Measurements from ENCODE around the gene CNNM4. TPM values are rescaled to one million over a fixed set of nuclear protein-coding genes. Genes with fewer than 3 reads are reported as not detected.

CNNM4 gene
- total and polyA plus RNA-seq, 2 of the 4 experiments (the other 2 are of a cell fraction) = 2.0 to 4.1 TPM

GRCh38 chr2:96807127-96807471, 46.4 kb downstream of the CNNM4 start:
- ChIA-PET POLR2A (ENCODE audit: unreplicated experiment) (no interaction called here), CTCF (interaction anchor here (0.7 kb wide), 1 partner anchor 169 kb away, joined by 3 read pairs; no protein-coding TSS in a partner anchor)
- H2AK9ac ChIP-seq (replicated peaks; ENCODE audit: low read depth, low read length, poor library complexity) = no peak overlapping the region
- WGBS, 2 experiments (ENCODE audit: extremely low coverage in 2 of 2, insufficient read length in 1 of 2) = 96% methylated on average over 4 of the region's 10 CpGs; no CpG with 5 or more reads in 1 of the 2 experiments
- intact Hi-C loops (cut with micrococcal nuclease) (no loop called here), dilution Hi-C loops (cut with HindIII; ENCODE audit: low sequenced_read_pairs, unreplicated experiment) (no loop called here), in situ Hi-C loops (cut with MboI; ENCODE audit: low sequenced_read_pairs) (no loop called here)
- no TSS peak for BruUV-seq (replicated peaks)
- no peaks in the 10 kb centered on the region for H3K79me1 ChIP-seq (ENCODE audit: low read depth in 1 of 2, low read length in 2 of 2)
- no peaks in the 10 kb centered on the region for H4K20me1 ChIP-seq (ENCODE audit: insufficient read depth, low read length)
- H2BK120ac ChIP-seq (ENCODE audit: low read depth, low read length) = no peak overlapping the region
- no peaks in the 10 kb centered on the region for H3K9me3 ChIP-seq (ENCODE audit: control insufficient read depth, insufficient read depth, low read length)
- H3K27ac ChIP-seq (ENCODE audit: insufficient read depth, low read length) = no peak overlapping the region
- DNase-seq = no peak
- H2BK20ac ChIP-seq (ENCODE audit: low read depth, low read length) = no peak overlapping the region
- no peak overlapping the region for H3K4ac ChIP-seq (ENCODE audit: low read depth, low read length)
- peaks cover 4% of the 10 kb centered on the region; the same call in 1 of the 2 replicates for H3K9me1 ChIP-seq (ENCODE audit: insufficient read depth, low read length)
- H2BK5ac ChIP-seq (ENCODE audit: low read depth, low read length, poor library complexity, severe bottlenecking) = no peak overlapping the region
- no peak overlapping the region for H2AK5ac ChIP-seq (ENCODE audit: low read depth, low read length)
- no peak overlapping the region for H3K14ac ChIP-seq (replicated peaks; ENCODE audit: low read depth, low read length)
- TF ChIP-seq RAD21 (IDR thresholded peaks at IDR 0.05; ENCODE audit: low read length) = no peak
- no peak for TF ChIP-seq ELK1 (IDR thresholded peaks at IDR 0.05; ENCODE audit: borderline replicate concordance, low read depth, low read length)
- no peak for TF ChIP-seq RFX5 (IDR thresholded peaks at IDR 0.05; ENCODE audit: low read depth, low read length)
- TF ChIP-seq CEBPB (IDR thresholded peaks at IDR 0.05; ENCODE audit: low read depth, low read length) = no peak
- no peak for TF ChIP-seq BHLHE40 (IDR thresholded peaks at IDR 0.05; ENCODE audit: low read depth, low read length)
- TF ChIP-seq USF2 (IDR thresholded peaks at IDR 0.05; ENCODE audit: low read depth, low read length) = no peak
- no peak for TF ChIP-seq CHD1 (IDR thresholded peaks at IDR 0.05; ENCODE audit: low read depth, low read length)
- TF ChIP-seq SMC3 (IDR thresholded peaks at IDR 0.05; ENCODE audit: low read depth, low read length) = no peak
- no peak for TF ChIP-seq FOS (IDR thresholded peaks at IDR 0.05; ENCODE audit: low read depth, low read length)
- TF ChIP-seq CTCF (conservative IDR thresholded peaks at IDR 0.05; ENCODE audit: low read depth, low read length) = no peak
- TF ChIP-seq MAFK (IDR thresholded peaks at IDR 0.05; ENCODE audit: low read depth, low read length) = no peak
- TF ChIP-seq MXI1 (IDR thresholded peaks at IDR 0.05; ENCODE audit: borderline replicate concordance, low read depth, low read length) = no peak
- no peak for TF ChIP-seq NFE2L2 (IDR thresholded peaks at IDR 0.05; ENCODE audit: low read depth, low read length)
- no peak for TF ChIP-seq MAZ (IDR thresholded peaks at IDR 0.05; ENCODE audit: borderline replicate concordance, low read depth, low read length)
- TF ChIP-seq RCOR1 (IDR thresholded peaks at IDR 0.05; ENCODE audit: insufficient replicate concordance, low read length) = no peak
- no peak for TF ChIP-seq POLR2A (IDR thresholded peaks at IDR 0.05; ENCODE audit: low read depth, low read length)
- no peak overlapping the region for H2AFZ ChIP-seq (replicated peaks; ENCODE audit: low read length, poor library complexity)
- no peaks in the 10 kb centered on the region for H3K27me3 ChIP-seq (ENCODE audit: control insufficient read depth, insufficient read depth, low read length)
- H2BK15ac ChIP-seq (ENCODE audit: low read depth, low read length) = no peak overlapping the region
- H3K18ac ChIP-seq (ENCODE audit: low read depth, low read length) = no peak overlapping the region
- H3K23ac ChIP-seq (ENCODE audit: low read depth, low read length) = no peak overlapping the region
- no peak overlapping the region for H4K5ac ChIP-seq (ENCODE audit: low read depth, low read length)
- no peak overlapping the region for H3K56ac ChIP-seq (ENCODE audit: extremely low read depth, insufficient read depth, low read length)
- no peak overlapping the region for H4K91ac ChIP-seq (ENCODE audit: insufficient read depth, low read depth, low read length)
- peaks cover 4% of the 10 kb centered on the region for H3K4me1 ChIP-seq (ENCODE audit: control insufficient read depth, insufficient read depth, low read length)
- no peak overlapping the region for H3K4me3 ChIP-seq (ENCODE audit: insufficient read depth, low read depth, low read length)
- H3K9ac ChIP-seq (ENCODE audit: low read depth, low read length) = no peak overlapping the region
- H3K4me2 ChIP-seq (ENCODE audit: low read depth, low read length) = no peak overlapping the region
- H3K36me3 ChIP-seq (ENCODE audit: control insufficient read depth, insufficient read depth, low read length) = 0 out of 2 replicates have a peak, but pooled peaks cover 1% of the 10 kb centered on the region
- no peak for ATAC-seq (ENCODE audit: low read depth)
- no peak overlapping the region for H4K8ac ChIP-seq (ENCODE audit: low read depth in 2 of 2, low read length in 2 of 2)
